HG02763 (cell line): ENCODE measurements around the gene CCDC92.
"Not testable (repeated sequence)": the region's sequence is repeated elsewhere in the genome, so short reads cannot be mapped to it uniquely, and the experiment has no call there.

Experiments
- ATAC-seq: cut with Tn5 transposase; IDR thresholded peaks from one replicate; pipeline ENCODE4 v1.9.1; 2021; ENCODE audit warnings: mild to moderate bottlenecking, moderate library complexity; ENCODE audit not compliant: unreplicated experiment

CCDC92 gene

DNA sequence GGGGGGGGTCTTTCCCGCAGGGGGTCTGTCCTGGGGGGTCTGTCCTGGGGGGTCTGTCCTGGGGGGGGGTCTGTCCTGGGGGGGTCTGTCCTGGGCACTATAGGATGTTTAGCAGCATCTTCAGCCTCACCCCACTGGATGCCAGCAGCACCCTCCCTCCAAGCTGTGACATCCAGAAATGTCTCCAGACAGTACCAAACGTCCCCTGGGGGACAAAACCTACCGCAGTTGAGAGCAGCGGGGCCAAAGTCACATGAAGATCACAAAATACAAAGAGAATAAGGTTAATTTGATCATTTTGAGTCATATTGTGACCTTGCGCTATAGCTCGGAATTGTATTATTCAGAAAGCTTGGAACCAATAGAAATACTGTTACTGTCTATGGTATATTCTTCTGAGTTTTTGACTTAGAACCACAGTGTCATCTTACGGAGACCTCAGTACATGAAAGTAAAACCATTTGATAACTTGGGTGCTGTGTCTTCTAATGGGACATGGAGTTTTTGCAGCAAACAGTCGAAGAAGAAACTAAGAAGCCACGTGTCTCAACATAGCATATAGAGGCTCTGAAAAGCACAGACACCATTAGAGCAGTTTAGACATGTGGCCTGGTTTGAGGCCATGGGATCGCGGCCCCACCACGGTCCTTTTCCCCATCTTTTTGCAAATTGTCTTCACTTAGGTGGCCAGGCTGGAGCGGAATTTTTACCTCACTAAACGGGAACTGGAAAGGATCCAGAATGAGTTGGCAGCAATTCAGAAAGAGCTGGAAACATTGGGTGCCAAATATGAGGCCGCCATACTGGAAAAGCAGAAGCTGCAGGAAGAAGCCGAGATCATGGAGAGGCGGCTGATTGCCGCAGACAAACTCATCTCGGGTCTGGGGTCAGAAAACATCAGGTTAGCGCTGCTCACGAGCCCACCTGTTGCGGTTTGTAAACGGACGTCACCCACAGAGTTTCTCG lies 59.9 kb downstream of the CCDC92 start:
- ATAC-seq, result no peak

DNA sequence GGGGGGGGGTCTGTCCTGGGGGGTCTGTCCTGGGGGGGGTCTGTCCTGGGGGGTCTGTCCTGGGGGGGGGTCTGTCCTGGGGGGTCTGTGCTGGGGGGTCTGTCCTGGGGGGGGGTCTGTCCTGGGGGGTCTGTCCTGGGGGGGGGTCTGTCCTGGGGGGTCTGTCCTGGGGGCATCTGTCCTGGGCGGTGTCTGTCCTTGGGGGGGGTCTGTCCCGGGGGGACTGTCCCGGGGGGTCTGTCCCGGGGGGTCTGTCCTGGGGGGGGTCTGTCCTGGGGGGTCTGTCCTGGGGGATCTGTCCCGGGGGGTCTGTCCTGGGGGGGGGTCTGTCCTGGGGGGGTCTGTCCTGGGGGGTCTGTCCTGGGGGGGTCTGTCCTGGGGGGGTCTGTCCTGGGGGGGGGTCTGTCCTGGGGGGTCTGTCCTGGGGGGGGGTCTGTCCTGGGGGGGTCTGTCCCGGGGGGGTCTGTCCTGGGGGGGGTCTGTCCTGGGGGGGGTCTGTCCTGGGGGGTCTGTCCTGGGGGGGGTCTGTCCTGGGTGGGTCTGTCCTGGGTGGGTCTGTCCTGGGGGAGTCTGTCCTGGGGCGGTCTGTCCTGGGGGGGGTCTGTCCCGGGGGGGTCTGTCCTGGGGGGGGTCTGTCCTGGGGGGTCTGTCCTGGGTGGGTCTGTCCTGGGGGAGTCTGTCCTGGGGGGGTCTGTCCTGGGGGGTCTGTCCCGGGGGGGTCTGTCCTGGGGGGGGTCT lies 60.8 kb downstream of the CCDC92 start:
- ATAC-seq, result not testable (repeated sequence)

DNA sequence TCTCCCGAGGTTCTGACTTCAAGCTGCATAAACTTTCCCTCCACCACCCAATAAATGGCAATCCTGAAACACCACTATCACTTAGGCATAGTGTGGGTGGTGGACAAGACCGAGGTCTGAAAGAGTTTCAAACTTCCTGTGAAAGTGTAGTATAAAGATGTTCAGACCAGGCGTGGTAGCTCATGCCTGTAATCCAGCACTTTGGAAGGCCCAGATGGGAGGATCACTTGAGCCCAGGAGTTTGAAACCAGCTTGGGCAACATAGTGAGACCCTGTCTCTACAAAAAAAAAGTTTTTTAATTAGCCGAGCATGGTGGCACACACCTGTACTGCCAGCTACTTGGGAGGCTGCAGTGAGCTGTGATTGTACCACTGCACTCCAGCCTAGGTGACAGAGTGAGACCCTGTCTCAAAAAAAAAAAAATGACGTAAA lies 61.9 kb downstream of the CCDC92 start:
- no peak for ATAC-seq

DNA sequence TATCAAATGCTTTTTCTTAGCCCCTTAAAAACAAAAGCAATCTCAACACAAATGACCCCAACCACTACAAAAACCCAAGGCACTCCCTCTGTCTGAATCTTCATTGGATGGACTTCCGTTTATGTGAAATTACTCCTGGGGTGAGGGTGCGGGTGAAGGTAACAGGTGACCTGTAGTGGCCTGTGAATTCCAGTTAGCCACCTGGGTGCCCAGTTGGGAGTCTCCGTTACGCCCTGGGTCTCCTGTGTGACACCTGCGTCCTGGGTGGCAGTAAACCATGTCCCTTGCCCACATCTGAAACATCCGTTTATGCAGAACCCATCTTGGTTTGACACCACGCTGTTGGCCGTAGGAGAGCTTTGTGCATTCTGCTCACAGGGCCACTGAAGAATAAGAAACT lies 62.6 kb downstream of the CCDC92 start:
- ATAC-seq, result no peak

DNA sequence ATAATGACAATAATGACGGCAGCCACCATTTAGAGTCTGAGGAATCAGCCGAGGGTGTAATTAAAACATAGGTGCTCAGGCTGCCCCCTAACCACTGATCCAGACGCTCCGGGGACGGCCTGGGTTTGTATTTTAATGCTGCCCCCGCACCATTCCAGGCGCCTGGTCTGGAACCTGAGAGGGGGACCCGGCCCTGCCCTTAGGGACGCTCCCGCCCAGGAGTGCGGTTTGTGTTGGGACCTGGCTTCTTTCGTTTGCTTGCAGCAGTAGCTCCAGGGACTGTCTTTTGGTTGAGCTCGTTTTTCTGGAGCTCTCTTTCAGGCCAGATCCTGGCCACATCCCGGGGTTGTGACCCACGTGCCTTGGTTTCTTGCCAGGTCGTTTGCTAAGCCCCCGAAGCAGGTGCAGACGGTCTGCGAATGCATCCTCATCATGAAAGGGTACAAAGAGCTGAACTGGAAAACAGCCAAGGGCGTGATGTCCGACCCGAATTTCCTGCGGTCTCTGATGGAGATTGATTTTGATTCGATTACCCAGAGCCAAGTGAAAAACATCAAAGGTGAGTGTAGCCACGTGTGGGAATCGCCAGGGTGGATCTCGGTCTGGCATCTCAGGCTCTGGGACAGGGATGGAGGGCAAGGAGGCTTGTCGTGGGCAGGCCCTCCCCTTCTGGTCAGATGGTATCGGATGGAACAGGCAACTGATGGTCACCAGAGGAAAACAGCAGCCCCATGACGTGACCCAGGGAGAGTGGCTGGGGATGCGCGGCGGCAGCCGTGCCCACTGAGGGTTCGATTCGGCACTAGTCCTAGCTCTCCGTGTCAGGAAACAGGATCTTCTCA lies 63.5 kb downstream of the CCDC92 start:
- no peak for ATAC-seq

DNA sequence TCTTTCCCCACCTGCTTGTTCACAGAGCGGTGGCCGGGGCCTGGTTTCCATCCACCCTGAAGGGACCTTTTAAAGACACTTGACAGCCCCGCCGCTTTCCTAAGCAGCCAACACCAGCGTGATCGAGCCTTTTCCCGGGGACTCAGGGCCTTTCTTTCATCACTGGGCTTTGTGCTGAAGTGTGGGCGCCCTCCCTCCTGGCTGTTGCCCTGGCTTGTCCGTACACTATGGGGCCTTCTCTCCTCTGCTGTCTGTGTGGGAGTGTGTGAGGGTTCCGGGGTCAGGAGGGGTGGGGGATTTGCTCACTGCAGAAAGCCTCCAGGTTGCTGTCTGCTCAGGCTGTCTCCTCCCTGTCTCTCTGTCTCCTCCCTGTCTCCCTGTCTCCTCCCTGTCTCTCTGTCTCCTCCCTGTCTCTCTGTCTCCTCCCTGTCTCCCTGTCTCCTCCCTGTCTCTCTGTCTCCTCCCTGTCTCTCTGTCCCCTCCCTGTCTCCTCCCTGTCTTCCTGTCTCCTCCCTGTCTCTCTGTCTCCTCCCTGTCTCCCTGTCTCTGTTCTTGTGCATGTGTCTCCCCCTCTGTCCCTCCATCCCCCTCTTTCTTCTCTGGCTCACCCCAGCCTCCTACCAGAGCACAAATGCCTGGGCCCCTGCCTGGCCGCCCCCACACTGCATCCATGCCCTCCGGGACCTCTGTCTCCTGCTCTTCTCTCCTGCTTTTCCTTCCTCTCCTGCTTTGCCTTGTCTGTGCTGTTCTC lies 64.7 kb downstream of the CCDC92 start:
- ATAC-seq, result no peak

DNA sequence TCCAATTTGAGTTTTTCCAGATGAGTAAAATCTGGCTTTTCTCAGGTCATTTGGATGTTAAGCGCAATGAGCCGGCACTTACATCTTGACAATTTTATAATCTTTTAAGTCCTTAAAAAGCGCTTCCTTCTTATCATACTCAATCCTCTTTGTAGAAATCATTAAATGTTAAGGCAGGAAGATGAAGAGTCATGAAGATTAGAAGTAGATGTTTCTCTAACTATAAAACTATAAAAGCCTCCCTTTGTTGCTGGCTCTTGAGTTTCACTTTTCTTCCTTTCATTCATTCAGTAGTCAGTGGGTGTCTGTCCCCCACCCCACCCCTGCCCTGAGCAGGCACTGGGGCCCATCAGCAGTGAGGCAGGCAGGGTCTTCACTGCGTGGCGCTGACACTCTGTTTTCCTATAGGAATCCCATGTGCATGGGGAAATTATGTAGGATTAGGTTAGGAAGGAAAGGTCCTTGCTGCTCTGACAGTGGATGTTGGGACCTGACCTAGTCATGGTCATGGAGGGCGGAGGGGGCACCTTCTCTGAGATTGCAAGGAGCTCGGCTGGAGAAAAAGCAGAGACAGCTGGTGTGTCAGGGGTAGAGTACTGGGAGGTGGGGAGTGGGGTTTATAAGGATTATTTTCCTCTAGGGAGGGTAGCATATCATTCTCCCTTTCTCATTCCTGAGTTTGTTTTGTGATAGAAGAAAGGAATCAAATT lies 65.8 kb downstream of the CCDC92 start:
- ATAC-seq, result no peak

DNA sequence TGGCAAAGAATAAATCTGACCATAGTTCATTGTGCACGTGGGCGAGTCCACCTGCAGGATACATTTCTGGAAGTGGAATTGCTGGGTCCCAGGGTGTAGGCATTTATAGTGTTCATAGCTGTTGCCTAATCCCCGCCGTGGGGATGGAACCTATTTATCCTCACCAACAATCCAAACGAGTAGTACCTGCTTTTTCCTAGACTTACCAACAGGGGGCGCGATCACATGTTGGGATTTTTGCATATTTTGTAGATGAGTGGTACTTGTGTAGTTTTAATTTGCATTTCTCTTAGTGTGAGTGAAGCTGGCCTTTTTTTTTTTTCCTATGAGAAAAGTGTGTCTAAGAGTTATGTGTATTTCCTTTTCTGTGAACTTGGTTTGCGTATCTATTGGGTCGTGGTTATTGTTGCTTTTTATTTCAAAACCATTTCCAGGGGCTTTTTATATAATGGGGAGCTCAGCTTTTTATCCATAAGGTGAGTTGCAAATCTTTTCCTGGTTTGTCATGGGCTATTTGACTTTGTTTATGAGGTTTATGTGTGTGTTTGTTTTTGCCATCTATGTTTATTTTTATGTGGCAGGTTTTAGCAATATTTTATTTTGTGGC lies 67.2 kb downstream of the CCDC92 start:
- no peak for ATAC-seq

DNA sequence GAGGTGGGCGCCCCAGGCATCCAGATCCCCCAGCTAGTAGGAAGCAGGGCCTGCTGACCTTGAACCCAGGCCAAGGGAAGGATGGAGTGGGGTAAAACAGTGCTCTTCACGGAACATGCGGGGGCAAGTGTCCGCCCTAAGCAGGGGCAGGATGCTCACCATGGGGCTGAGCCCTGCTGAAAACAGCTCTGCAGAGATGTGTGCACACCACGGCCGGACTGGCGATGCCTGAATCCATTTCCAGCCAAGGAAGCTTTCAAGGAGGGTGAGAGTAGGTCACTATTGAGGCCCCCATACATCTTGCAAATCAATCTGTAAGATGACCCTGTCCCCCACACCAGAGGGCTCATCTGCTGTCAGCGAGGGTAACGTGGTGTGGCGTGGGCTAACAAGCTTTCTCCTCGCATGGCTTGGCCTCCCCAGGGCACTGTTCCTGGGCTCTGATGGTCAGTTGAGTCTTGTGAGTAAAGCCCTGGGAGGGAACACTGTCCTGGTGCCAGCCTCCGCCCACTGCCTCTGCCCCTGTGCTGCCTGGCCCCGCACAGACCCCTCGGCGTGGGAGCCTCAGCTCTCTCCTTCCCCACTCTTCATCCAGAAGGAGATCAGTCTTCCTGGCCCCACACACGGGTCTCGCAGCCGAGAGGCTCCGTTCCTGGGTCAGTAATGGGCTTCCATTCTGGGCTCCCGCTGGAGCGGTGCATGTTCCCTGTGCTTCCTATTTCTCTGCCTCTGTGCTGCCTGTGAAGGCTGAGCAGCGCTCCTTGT lies 69.1 kb downstream of the CCDC92 start:
- no peak for ATAC-seq

DNA sequence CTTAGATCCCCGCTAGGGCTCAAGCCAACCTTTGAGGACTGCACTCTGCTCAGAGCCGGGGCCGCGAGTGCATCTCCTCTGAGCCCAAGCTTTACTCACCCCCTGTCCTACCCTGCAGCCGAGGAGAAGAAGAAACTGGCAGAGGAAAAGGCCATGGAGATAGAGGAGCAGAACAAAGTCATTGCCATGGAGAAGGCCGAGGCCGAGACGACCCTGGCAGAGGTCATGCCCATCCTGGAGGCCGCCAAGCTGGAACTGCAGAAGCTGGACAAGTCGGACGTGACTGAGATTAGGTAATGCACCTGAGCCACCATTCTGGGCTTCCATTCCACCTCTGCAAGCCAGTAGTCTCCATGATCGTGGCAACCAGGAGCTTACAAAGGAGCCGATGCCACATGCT lies 69.8 kb downstream of the CCDC92 start:
- no peak for ATAC-seq

DNA sequence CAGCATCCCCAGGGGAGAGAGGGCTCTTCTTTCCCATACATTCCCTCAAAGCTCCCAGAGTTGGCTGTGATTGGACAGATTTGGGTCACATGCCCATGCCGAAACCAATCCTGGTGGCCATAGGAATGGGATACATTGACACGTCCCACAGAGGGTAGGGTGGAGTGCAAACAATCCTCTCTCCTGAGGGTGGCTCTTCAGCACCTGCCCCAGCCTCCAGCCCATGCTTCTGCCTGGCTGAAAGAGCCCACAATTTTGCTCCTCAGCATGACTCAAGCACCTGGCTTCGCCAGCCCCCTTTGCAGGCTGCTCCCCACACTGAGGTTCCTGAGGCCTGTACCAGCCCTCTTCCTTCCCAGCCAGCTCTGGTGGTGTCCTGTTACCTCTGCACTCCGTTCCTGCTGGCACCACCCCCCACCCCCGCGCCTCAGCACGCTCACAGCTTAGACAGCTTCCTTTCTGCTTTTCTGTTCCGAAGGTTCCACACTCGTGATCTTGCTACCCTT lies 71.7 kb downstream of the CCDC92 start:
- ATAC-seq, result no peak

DNA sequence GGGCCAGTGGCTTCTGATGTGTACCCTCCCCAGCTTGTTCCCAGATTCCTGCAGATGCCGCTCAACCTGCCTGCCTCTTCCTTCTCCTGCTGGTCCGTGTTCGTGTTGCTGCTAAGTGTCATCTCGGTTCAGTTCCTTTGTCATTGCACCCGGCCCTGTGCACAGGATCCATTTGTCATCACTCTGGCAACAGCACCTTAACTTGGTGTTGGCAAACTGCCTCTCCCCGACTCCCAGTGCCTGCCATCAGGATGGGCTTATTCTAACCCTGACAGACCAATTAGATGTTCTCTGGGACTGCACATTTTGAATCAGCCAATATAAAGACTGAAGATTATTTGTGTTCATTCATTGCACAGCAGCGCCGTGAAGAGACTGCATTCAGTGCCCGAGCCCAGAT lies 73.3 kb downstream of the CCDC92 start:
- no peak for ATAC-seq

DNA sequence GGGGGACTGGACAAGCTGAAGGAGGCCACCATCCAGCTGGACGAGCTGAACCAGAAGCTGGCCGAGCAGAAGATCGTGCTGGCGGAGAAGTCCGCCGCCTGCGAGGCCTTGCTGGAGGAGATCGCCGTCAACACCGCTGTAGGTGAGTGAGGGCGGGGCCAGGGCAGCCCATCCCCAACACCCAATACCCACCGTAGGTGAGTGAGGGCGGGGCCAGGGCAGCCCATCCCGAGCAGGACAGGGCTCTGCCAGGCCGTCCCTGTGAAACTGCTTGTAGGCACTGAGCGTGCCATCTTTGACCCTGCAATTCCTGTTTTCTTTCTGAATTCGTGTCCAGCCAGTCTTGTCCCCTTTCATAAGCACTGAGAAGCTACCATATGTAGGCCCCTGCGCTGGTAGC lies 74.0 kb downstream of the CCDC92 start:
- ATAC-seq, result no peak

DNA sequence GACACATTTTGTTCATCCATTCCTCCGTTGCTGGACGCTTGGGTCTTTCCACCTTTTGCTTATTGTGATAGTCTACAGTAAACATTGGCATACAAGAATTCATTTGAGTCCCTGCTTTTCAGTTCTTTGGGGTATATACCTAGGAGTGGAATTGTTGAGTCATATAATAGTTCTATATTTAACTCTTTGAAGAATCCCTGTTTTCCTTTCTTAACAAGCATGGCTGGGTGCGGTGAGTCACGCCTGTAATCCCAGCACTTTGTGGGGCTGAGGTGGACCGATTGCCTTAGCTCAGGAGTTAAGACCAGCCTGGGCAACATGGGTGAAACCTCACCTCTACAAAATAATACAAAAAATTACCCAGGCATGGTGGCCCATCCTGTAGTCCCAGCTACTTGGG lies 75.4 kb downstream of the CCDC92 start:
- ATAC-seq, result no peak

DNA sequence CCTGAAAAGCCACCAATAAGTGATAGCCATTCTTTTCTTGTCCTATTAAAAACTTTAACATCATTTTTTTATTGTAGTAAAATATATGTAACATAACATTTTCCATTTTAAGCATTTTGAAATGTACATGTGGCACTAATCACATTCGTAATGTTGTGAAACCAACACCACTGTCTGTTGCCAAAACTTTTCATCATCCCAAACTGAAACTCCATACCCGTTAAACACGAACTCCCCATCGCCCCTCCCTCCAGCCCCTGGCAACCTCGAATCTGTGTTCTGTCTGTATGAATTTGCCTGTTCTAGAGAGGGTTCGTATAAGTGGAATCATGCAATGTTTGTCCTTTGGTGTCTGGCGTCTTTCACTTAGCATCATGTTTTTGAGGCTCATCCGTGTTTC lies 75.9 kb downstream of the CCDC92 start:
- ATAC-seq, result no peak

DNA sequence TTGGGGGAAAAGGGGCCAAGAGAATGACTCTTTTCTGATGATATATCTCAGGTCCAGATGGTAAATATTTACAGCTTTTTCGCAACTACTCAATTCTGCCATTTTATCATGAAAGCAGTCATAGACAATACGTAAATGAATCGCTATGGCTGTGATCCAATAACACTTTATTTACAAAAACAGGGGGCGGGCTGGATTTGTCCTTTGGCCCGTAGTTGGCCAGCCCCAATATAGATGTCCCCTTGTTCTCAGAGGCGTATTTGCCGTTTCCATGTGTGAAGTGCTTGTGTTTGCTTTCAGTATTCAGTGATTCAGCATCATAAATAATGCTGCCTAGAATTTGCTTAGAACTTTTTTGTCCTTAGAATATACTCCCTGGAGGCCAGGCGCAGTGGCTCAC lies 77.2 kb downstream of the CCDC92 start:
- no peak for ATAC-seq

DNA sequence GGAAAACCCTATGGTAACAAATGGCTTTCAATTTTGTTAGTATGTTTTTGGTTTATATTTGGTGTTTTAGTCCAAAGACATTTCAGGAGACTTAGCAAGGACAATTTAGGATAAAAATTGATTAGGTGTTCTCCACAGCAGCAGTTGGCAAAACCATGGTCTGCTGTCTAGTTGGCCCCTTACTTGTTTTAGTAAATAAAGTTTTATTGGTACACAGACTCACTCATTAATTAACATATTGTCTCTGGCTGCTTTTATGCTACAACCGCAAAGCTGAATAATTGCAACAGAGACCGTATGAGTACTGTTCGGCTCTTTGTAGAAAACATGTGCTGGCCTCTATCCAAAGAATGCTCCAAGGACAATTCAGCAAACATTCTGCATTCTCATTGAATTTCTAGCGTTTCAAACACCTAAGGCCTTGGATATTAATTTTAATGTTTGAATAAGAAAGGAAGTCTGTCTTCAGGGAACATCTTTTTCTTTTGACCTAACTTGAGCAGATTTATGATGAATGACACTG lies 77.7 kb downstream of the CCDC92 start:
- ATAC-seq, result no peak

DNA sequence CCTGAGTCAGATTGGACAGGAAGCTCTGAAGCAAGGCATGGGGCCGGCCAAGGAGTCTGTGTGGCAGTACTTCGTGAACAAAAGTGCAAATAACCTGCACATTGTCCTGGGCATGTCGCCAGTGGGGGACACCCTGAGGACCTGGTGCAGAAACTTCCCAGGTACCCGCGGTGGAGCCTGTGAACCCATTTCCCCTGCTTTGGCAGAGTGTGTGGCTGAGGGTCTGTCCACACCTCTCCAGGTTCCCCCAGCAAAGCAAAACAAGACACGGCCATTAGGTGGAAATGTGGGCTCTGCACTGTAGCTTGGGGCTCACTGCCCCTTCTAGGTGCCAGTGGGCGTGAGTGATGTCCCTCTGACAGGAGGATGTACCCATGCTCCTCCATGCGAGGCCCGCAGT lies 79.4 kb downstream of the CCDC92 start:
- no peak for ATAC-seq
